Hepatocyte (in vitro differentiated cells): Measurements from ENCODE around the gene ABLIM2. TPM values are rescaled to one million over a fixed set of nuclear protein-coding genes. Genes with fewer than 3 reads are reported as not detected.

Experiments used
- DNase-seq: peaks from one replicate; pipeline ENCODE4 v3.0.0-alpha.2; 2016; ENCODE audit warnings: low spot score
- H2AFZ ChIP-seq: fragments of 200-600 bp; sonication (generic); 2 replicates; pipeline ENCODE4 v1.6.0; 2016; ENCODE audit warnings: antibody characterized with exemption, mild to moderate bottlenecking
- H3K27ac ChIP-seq: fragments of 200-600 bp; sonication (generic); 2 replicates; pipeline ENCODE4 v1.5.1; 2016; ENCODE audit warnings: mild to moderate bottlenecking
- H3K27me3 ChIP-seq: fragments of 200-600 bp; sonication (generic); 2 replicates; pipeline ENCODE4 v1.6.1; 2016
- H3K36me3 ChIP-seq: fragments of 200-600 bp; sonication (generic); replicated peaks from 2 replicates; pipeline ENCODE4 v1.5.1; 2016; ENCODE audit warnings: low read depth; ENCODE audit not compliant: insufficient read depth
- H3K4me1 ChIP-seq: fragments of 200-600 bp; sonication (generic); 2 replicates; pipeline ENCODE4 v1.5.1; 2016; ENCODE audit warnings: mild to moderate bottlenecking, moderate library complexity; ENCODE audit not compliant: insufficient read depth
- H3K4me2 ChIP-seq: fragments of 200-600 bp; sonication (generic); 2 replicates; pipeline ENCODE4 v1.6.0; 2016
- H3K4me3 ChIP-seq: fragments of 200-600 bp; sonication (generic); 2 replicates; pipeline ENCODE4 v1.5.1; 2016; ENCODE audit warnings: mild to moderate bottlenecking
- H3K79me2 ChIP-seq: fragments of 200-600 bp; sonication (generic); 2 replicates; pipeline ENCODE4 v1.6.0; 2017; ENCODE audit warnings: mild to moderate bottlenecking
- H3K9me2 ChIP-seq: fragments of 200-600 bp; sonication (generic); replicated peaks from 2 replicates; pipeline ENCODE4 v1.6.0; 2017; ENCODE audit warnings: mild to moderate bottlenecking; ENCODE audit not compliant: insufficient read depth
- H3K9me3 ChIP-seq: fragments of 200-600 bp; sonication (generic); 2 replicates; pipeline ENCODE4 v1.5.1; 2016; ENCODE audit warnings: low read depth, mild to moderate bottlenecking
- H4K20me1 ChIP-seq: fragments of 200-600 bp; sonication (generic); 2 replicates; pipeline ENCODE4 v1.6.0; 2016; ENCODE audit warnings: mild to moderate bottlenecking; ENCODE audit not compliant: insufficient read depth, poor library complexity, severe bottlenecking
- CTCF ChIP-seq: fragments of 200-600 bp; sonication (generic); IDR thresholded peaks from 2 replicates; pipeline ENCODE4 v1.5.1; 2016; ENCODE audit warnings: antibody characterized with exemption, mild to moderate bottlenecking; ENCODE audit not compliant: poor library complexity
- EZH2 ChIP-seq: fragments of 200-600 bp; sonication (generic); IDR thresholded peaks from 2 replicates; pipeline ENCODE4 v1.6.1; 2016; ENCODE audit warnings: antibody characterized with exemption, mild to moderate bottlenecking, borderline replicate concordance
- EZH2phosphoT487 ChIP-seq: fragments of 200-600 bp; sonication (generic); IDR thresholded peaks from one replicate; pipeline ENCODE4 v1.6.1; 2018; ENCODE audit warnings: antibody characterized with exemption, mild to moderate bottlenecking, low read depth, moderate library complexity; ENCODE audit not compliant: unreplicated experiment, severe bottlenecking
- WGBS: methylation state at CpG from one replicate; pipeline ENCODE4 v1.1.6; 2016; ENCODE audit warnings: low lambda C conversion rate; ENCODE audit errors: missing lambda C conversion rate; 5-methylcytosine and 5-hydroxymethylcytosine counted together
- polyA plus RNA-seq: library from polyadenylated mRNA; unstranded; fragments of >200 nt; fragmentation: Nextera tagmentation; extraction: Ambion mirVana; gene quantifications from 2 replicates; pipeline ENCODE4 v1.2.1, GENCODE V29; 2016
- total RNA-seq: library from RNA; depleted of rRNA; stranded (reverse); fragments of >200 nt; gene quantifications from 2 replicates; pipeline ENCODE4 v1.2.3, GENCODE V29; 2014

The ABLIM2 gene
- total and polyA plus RNA-seq, 2 experiments from 2014 or later = 1.7 to 2.0 TPM

GRCh38 chr4:8083086-8083825, 75.4 kb downstream of the ABLIM2 start:
- TF ChIP-seq EZH2 = no peak
- Histone ChIP-seq H2AFZ (no peak overlapping the region), H3K4me2 (no peak overlapping the region), H3K4me3 (no peak overlapping the region), H3K9me3 (no peaks in the 10 kb centered on the region), H3K27ac (no peak overlapping the region), H3K36me3 (no peaks in the 10 kb centered on the region), H3K4me1 (peaks cover 5% of the 10 kb centered on the region), H3K27me3 (no peaks in the 10 kb centered on the region), H3K79me2 (no peaks in the 10 kb centered on the region), H4K20me1 (no peaks in the 10 kb centered on the region), H3K9me2 (no peaks in the 10 kb centered on the region)
- 89% methylated on average over 21 of the region's 21 CpGs for WGBS
- no peak for DNase-seq

GRCh38 chr4:8082517-8083055, 76.0 kb downstream of the ABLIM2 start:
- Histone ChIP-seq H3K36me3 (no peaks in the 10 kb centered on the region), H3K9me3 (no peaks in the 10 kb centered on the region), H3K4me3 (no peak overlapping the region), H3K27me3 (no peaks in the 10 kb centered on the region), H3K79me2 (no peaks in the 10 kb centered on the region), H3K4me2 (no peak overlapping the region), H2AFZ (no peak overlapping the region), H3K27ac (no peak overlapping the region), H4K20me1 (no peaks in the 10 kb centered on the region), H3K4me1 (peaks cover 5% of the 10 kb centered on the region), H3K9me2 (no peaks in the 10 kb centered on the region)
- no peak for TF ChIP-seq EZH2
- WGBS = 70% methylated on average over 10 of the region's 10 CpGs
- no peak for DNase-seq

GRCh38 chr4:8081621-8082516, 76.7 kb downstream of the ABLIM2 start:
- 94% methylated on average over 29 of the region's 29 CpGs for WGBS
- Histone ChIP-seq H3K79me2 (no peaks in the 10 kb centered on the region), H3K4me3 (no peak overlapping the region)

GRCh38 chr4:8081171-8081570, 77.4 kb downstream of the ABLIM2 start:
- 82% methylated on average over 11 of the region's 11 CpGs for WGBS
- no peaks in the 10 kb centered on the region for H3K9me2 ChIP-seq
- H3K4me1 ChIP-seq = peaks cover 5% of the 10 kb centered on the region
- H4K20me1 ChIP-seq = no peaks in the 10 kb centered on the region
- no peak for TF ChIP-seq CTCF
- no peak for TF ChIP-seq EZH2phosphoT487
- no peak for TF ChIP-seq EZH2
- no peak overlapping the region for H3K4me2 ChIP-seq
- no peak overlapping the region for H2AFZ ChIP-seq
- H3K27me3 ChIP-seq = no peaks in the 10 kb centered on the region
- no peaks in the 10 kb centered on the region for H3K9me3 ChIP-seq
- no peaks in the 10 kb centered on the region for H3K36me3 ChIP-seq
- no peak overlapping the region for H3K4me3 ChIP-seq
- no peak for DNase-seq
- H3K79me2 ChIP-seq = no peaks in the 10 kb centered on the region
- no peak overlapping the region for H3K27ac ChIP-seq

More at GRCh38 chr4:8081621-8082516, 76.7 kb downstream of the ABLIM2 start:
- no peak overlapping the region for H2AFZ ChIP-seq
- DNase-seq = no peak
- peaks cover 5% of the 10 kb centered on the region for H3K4me1 ChIP-seq
- TF ChIP-seq EZH2phosphoT487 (no peak), CTCF (no peak), EZH2 (no peak)
- no peaks in the 10 kb centered on the region for H4K20me1 ChIP-seq
- no peak overlapping the region for H3K4me2 ChIP-seq
- H3K9me3 ChIP-seq = no peaks in the 10 kb centered on the region
- H3K9me2 ChIP-seq = no peaks in the 10 kb centered on the region
- no peak overlapping the region for H3K27ac ChIP-seq
- no peaks in the 10 kb centered on the region for H3K27me3 ChIP-seq
- H3K36me3 ChIP-seq = no peaks in the 10 kb centered on the region
